BJ (cell line): Measurements from ENCODE around the gene CXCL3. TPM values are rescaled to one million over a fixed set of nuclear protein-coding genes. Genes with fewer than 3 reads are reported as not detected.
A peak's percentile ranks its signal among the peaks of the same experiment; 100 is the strongest.

Experiments used
- CTCF ChIA-PET: fragments of 350-600 bp; formaldehyde crosslinking; extraction: SDS; loops from one replicate; lab custom pipeline; 2021; ENCODE audit warnings: antibody characterized with exemption, inconsistent platforms; lab: Yijun Ruan, JAX
- POLR2A ChIA-PET: fragments of 300-600 bp; sonication (Branson Sonifier 250); formaldehyde crosslinking; extraction: SDS; loops from one replicate; lab custom pipeline; 2021; ENCODE audit warnings: antibody characterized with exemption; lab: Charles Lee
- DNase-seq: peaks from one replicate; pipeline ENCODE4 v3.0.0-alpha.2; 2011; ENCODE audit warnings: low read depth
- H3K27me3 ChIP-seq: 2 replicates; pipeline ENCODE4 v1.6.0; 2011; ENCODE audit warnings: low read length; ENCODE audit not compliant: control insufficient read depth, insufficient read depth
- H3K36me3 ChIP-seq: 2 replicates; pipeline ENCODE4 v1.5.1; 2011; ENCODE audit warnings: low read length; ENCODE audit not compliant: control insufficient read depth, insufficient read depth
- H3K4me3 ChIP-seq: 2 replicates; pipeline ENCODE4 v1.5.1; 2011; ENCODE audit warnings: low read depth, mild to moderate bottlenecking, control low read depth, low read length
- CTCF ChIP-seq: IDR thresholded peaks from 2 replicates; pipeline ENCODE4 v1.5.1; 2011; ENCODE audit warnings: low read depth, mild to moderate bottlenecking, control low read depth, inconsistent platforms, low read length, moderate library complexity; ENCODE audit not compliant: insufficient read depth
- polyA plus RNA-seq: library from polyadenylated mRNA; depleted of rRNA; stranded (reverse); fragments of >200 nt; gene quantifications from 2 replicates; pipeline ENCODE4 v1.2.3, GENCODE V29; 2011

CXCL3 gene
- polyA plus RNA-seq, 1 experiment: 0.47 TPM

- no peak for TF ChIP-seq CTCF
- no peaks in the 10 kb centered on the region for H3K27me3 ChIP-seq
- ChIA-PET CTCF (interaction anchor here (0.9 to 1.8 kb wide), 8 partner anchors 11 to 378 kb away, joined by 3 to 7 read pairs (median 6); no protein-coding TSS in a partner anchor), POLR2A (no interaction called here)
- DNase-seq: no peak
- peak overlapping the region; percentile 51 for H3K4me3 ChIP-seq
- H3K36me3 ChIP-seq: no peaks in the 10 kb centered on the region
These were observed 850 bp upstream of the CXCL3 start for GRCh38 chr4:74039315-74039763.

- TF ChIP-seq CTCF: no peak
- ChIA-PET POLR2A (interaction anchor here (0.9 kb wide), 1 partner anchor 59 kb away, joined by 4 read pairs; no protein-coding TSS in a partner anchor), CTCF (interaction anchor here (0.9 to 1.9 kb wide), 7 partner anchors 9 to 376 kb away, joined by 3 to 7 read pairs (median 6); no protein-coding TSS in a partner anchor)
These were observed 434 bp downstream of the CXCL3 start for GRCh38 chr4:74038086-74038424.

GRCh38 chr4:74037076-74037955 is 1.2 kb downstream of the CXCL3 start:
- Histone ChIP-seq H3K27me3 (no peaks in the 10 kb centered on the region), H3K4me3 (no peak overlapping the region), H3K36me3 (no peaks in the 10 kb centered on the region)
- CTCF ChIA-PET: interaction anchor here (0.6 to 1.9 kb wide), 5 partner anchors 14 to 376 kb away, joined by 3 to 7 read pairs (median 6); no protein-coding TSS in a partner anchor
- TF ChIP-seq CTCF: no peak
- no peak for DNase-seq
- POLR2A ChIA-PET: no interaction called here

More at GRCh38 chr4:74038086-74038424, 434 bp downstream of the CXCL3 start:
- Histone ChIP-seq H3K4me3 (peak overlapping the region; percentile 51), H3K27me3 (no peaks in the 10 kb centered on the region), H3K36me3 (no peaks in the 10 kb centered on the region)
- DNase-seq: no peak

GRCh38 chr4:74033739-74034138 is 4.8 kb downstream of the CXCL3 start:
- CTCF ChIA-PET: interaction anchor here (0.7 kb wide), 1 partner anchor 53 kb away, joined by 3 read pairs; no protein-coding TSS in a partner anchor
- no peak for TF ChIP-seq CTCF
- no peaks in the 10 kb centered on the region for H3K27me3 ChIP-seq
- H3K4me3 ChIP-seq: no peak overlapping the region
- no peak for DNase-seq
- no peaks in the 10 kb centered on the region for H3K36me3 ChIP-seq
- POLR2A ChIA-PET: no interaction called here

- POLR2A ChIA-PET: no interaction called here
- Histone ChIP-seq H3K27me3 (no peaks in the 10 kb centered on the region), H3K4me3 (no peak overlapping the region), H3K36me3 (no peaks in the 10 kb centered on the region)
- no peak for DNase-seq
- CTCF ChIA-PET: no interaction called here
- no peak for TF ChIP-seq CTCF
These were observed 6.4 kb downstream of the CXCL3 start for GRCh38 chr4:74032064-74032463.
